Uterus (tissue), 2 donors: ENCODE measurements around the gene ATF1.

ENCODE experiments used
- POLR2A ChIP-seq, 2 donors: fragments of 450-650 bp; IDR thresholded peaks; one replicate each; pipeline ENCODE4 v1.6.1; 2016; ENCODE audit warnings: antibody characterized with exemption in 2 of 2, mild to moderate bottlenecking in 1 of 2, moderate library complexity in 1 of 2
- TF ChIP-seq, protein P1 (sequence below), 4 experiments: fragments of 200-600 bp in 2 of 4; fragments of 450-650 bp in 2 of 4; sonication (generic) in 2 of 4; IDR thresholded peaks; one replicate each; pipeline ENCODE4 v1.5.1; 2016 to 2019; ENCODE audit warnings: antibody characterized with exemption in 4 of 4, mild to moderate bottlenecking in 2 of 4, moderate library complexity in 1 of 4

DNA sequence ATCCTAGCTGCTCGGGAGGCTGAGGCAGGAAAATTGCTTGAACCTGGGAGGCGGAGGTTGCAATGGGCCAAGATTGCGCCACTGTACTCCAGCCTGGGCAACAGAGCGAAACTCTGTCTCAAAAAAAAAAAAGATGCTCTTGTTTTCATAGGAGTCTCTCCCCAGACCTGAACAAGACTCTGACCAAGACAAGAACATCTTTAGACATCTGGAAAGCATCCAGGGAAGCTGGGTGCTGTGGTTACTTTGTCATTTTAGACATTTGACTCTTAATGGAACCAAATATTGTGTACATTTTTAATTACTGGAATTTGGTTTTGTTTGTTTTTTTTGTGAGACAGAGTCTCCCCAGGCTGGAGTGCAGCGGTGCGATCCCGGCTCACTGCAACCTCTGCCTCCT is 21.1 kb upstream of the ATF1 start:
- TF ChIP-seq, protein P1, sequence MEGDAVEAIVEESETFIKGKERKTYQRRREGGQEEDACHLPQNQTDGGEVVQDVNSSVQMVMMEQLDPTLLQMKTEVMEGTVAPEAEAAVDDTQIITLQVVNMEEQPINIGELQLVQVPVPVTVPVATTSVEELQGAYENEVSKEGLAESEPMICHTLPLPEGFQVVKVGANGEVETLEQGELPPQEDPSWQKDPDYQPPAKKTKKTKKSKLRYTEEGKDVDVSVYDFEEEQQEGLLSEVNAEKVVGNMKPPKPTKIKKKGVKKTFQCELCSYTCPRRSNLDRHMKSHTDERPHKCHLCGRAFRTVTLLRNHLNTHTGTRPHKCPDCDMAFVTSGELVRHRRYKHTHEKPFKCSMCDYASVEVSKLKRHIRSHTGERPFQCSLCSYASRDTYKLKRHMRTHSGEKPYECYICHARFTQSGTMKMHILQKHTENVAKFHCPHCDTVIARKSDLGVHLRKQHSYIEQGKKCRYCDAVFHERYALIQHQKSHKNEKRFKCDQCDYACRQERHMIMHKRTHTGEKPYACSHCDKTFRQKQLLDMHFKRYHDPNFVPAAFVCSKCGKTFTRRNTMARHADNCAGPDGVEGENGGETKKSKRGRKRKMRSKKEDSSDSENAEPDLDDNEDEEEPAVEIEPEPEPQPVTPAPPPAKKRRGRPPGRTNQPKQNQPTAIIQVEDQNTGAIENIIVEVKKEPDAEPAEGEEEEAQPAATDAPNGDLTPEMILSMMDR (IDR thresholded peaks at IDR 0.05), result no peak
- TF ChIP-seq POLR2A (IDR thresholded peaks at IDR 0.05), result no peak
